ENCODE results near the gene CCDC33.

The CCDC33 gene

GRCh38 chr15:74270155-74270554 lies 34.0 kb downstream of the CCDC33 start:
- Histone ChIP-seq H3K36me3 (replicated peaks; ENCODE audit: insufficient read depth, low read length) (no peaks in the 10 kb centered on the region), H3K4me3 (ENCODE audit: low read length) (no peak overlapping the region), H2AFZ (ENCODE audit: low read length) (no peak overlapping the region), H3K79me2 (ENCODE audit: low read length) (no peaks in the 10 kb centered on the region), H3K4me2 (ENCODE audit: low read depth, low read length) (no peak overlapping the region), H4K20me1 (ENCODE audit: insufficient read depth, low read length) (no peaks in the 10 kb centered on the region), H3F3A (ENCODE audit: insufficient read depth, low read length) (no peaks in the 10 kb centered on the region), H3K4me1 (ENCODE audit: low read length) (no peaks in the 10 kb centered on the region), H3K27ac (ENCODE audit: low read length) (no peak overlapping the region), H3K9ac (ENCODE audit: low read length) (no peak overlapping the region), H3K27me3 (replicated peaks; ENCODE audit: insufficient read depth, low read length) (peaks cover 97% of the 10 kb centered on the region), H3K9me3 (replicated peaks; ENCODE audit: insufficient read depth, low read length) (no peaks in the 10 kb centered on the region), H3K9me2 (replicated peaks; ENCODE audit: insufficient read depth, low read length) (no peaks in the 10 kb centered on the region)
- TF ChIP-seq EZH2 (optimal IDR thresholded peaks at IDR 0.05; ENCODE audit: low read depth, low read length) (no peak), EZH2phosphoT487 (IDR thresholded peaks at IDR 0.05; ENCODE audit: low read length) (no peak), CTCF (IDR thresholded peaks at IDR 0.05; ENCODE audit: low read length) (no peak)
- DNase-seq, result no peak

- Histone ChIP-seq H3K79me2 (ENCODE audit: low read length) (no peaks in the 10 kb centered on the region), H2AFZ (ENCODE audit: low read length) (no peak overlapping the region), H3K4me1 (ENCODE audit: low read length) (no peaks in the 10 kb centered on the region), H3K9me2 (replicated peaks; ENCODE audit: insufficient read depth, low read length) (no peaks in the 10 kb centered on the region), H3K4me2 (ENCODE audit: low read depth, low read length) (no peak overlapping the region), H3K27ac (ENCODE audit: low read length) (no peak overlapping the region), H3K27me3 (replicated peaks; ENCODE audit: insufficient read depth, low read length) (peaks cover 100% of the 10 kb centered on the region), H3F3A (ENCODE audit: insufficient read depth, low read length) (no peaks in the 10 kb centered on the region), H3K4me3 (ENCODE audit: low read length) (no peak overlapping the region), H3K36me3 (replicated peaks; ENCODE audit: insufficient read depth, low read length) (no peaks in the 10 kb centered on the region), H3K9ac (ENCODE audit: low read length) (no peak overlapping the region), H4K20me1 (ENCODE audit: insufficient read depth, low read length) (no peaks in the 10 kb centered on the region), H3K9me3 (replicated peaks; ENCODE audit: insufficient read depth, low read length) (no peaks in the 10 kb centered on the region)
- no peak for TF ChIP-seq EZH2phosphoT487 (IDR thresholded peaks at IDR 0.05; ENCODE audit: low read length)
- no peak for DNase-seq
These were observed 34.9 kb downstream of the CCDC33 start for GRCh38 chr15:74270854-74271520.

- H3K4me2 ChIP-seq (ENCODE audit: low read depth, low read length), result no peak overlapping the region
- H3K36me3 ChIP-seq (replicated peaks; ENCODE audit: insufficient read depth, low read length), result no peaks in the 10 kb centered on the region
- peaks cover 100% of the 10 kb centered on the region for H3K27me3 ChIP-seq (replicated peaks; ENCODE audit: insufficient read depth, low read length)
- no peak overlapping the region for H3K9ac ChIP-seq (ENCODE audit: low read length)
- H3K27ac ChIP-seq (ENCODE audit: low read length), result no peak overlapping the region
- H2AFZ ChIP-seq (ENCODE audit: low read length), result no peak overlapping the region
- no peaks in the 10 kb centered on the region for H3K9me3 ChIP-seq (replicated peaks; ENCODE audit: insufficient read depth, low read length)
- no peak overlapping the region for H3K4me3 ChIP-seq (ENCODE audit: low read length)
- no peak for DNase-seq
- no peak for TF ChIP-seq EZH2 (optimal IDR thresholded peaks at IDR 0.05; ENCODE audit: low read depth, low read length)
- TF ChIP-seq CTCF (IDR thresholded peaks at IDR 0.05; ENCODE audit: low read length), result no peak
- TF ChIP-seq EZH2phosphoT487 (IDR thresholded peaks at IDR 0.05; ENCODE audit: low read length), result no peak
- H3K79me2 ChIP-seq (ENCODE audit: low read length), result no peaks in the 10 kb centered on the region
- H3F3A ChIP-seq (ENCODE audit: insufficient read depth, low read length), result no peaks in the 10 kb centered on the region
- H3K9me2 ChIP-seq (replicated peaks; ENCODE audit: insufficient read depth, low read length), result no peaks in the 10 kb centered on the region
- no peaks in the 10 kb centered on the region for H3K4me1 ChIP-seq (ENCODE audit: low read length)
- H4K20me1 ChIP-seq (ENCODE audit: insufficient read depth, low read length), result no peaks in the 10 kb centered on the region
These were observed 36.7 kb downstream of the CCDC33 start for GRCh38 chr15:74272812-74273211.

- no peak overlapping the region for H3K9ac ChIP-seq (ENCODE audit: low read length)
- DNase-seq, result no peak
These were observed 38.4 kb downstream of the CCDC33 start for GRCh38 chr15:74274470-74275038.

More at GRCh38 chr15:74274470-74275038, 38.4 kb downstream of the CCDC33 start:
- TF ChIP-seq EZH2 (optimal IDR thresholded peaks at IDR 0.05; ENCODE audit: low read depth, low read length) (no peak), EZH2phosphoT487 (IDR thresholded peaks at IDR 0.05; ENCODE audit: low read length) (no peak), CTCF (IDR thresholded peaks at IDR 0.05; ENCODE audit: low read length) (no peak)
- H3K36me3 ChIP-seq (replicated peaks; ENCODE audit: insufficient read depth, low read length), result no peaks in the 10 kb centered on the region
- peaks cover 98% of the 10 kb centered on the region for H3K27me3 ChIP-seq (replicated peaks; ENCODE audit: insufficient read depth, low read length)
- no peak overlapping the region for H3K4me2 ChIP-seq (ENCODE audit: low read depth, low read length)
- H3K9me3 ChIP-seq (replicated peaks; ENCODE audit: insufficient read depth, low read length), result no peaks in the 10 kb centered on the region
- H4K20me1 ChIP-seq (ENCODE audit: insufficient read depth, low read length), result no peaks in the 10 kb centered on the region
- no peaks in the 10 kb centered on the region for H3F3A ChIP-seq (ENCODE audit: insufficient read depth, low read length)
- no peak overlapping the region for H3K4me3 ChIP-seq (ENCODE audit: low read length)
- no peaks in the 10 kb centered on the region for H3K9me2 ChIP-seq (replicated peaks; ENCODE audit: insufficient read depth, low read length)
- H3K27ac ChIP-seq (ENCODE audit: low read length), result no peak overlapping the region
- no peaks in the 10 kb centered on the region for H3K79me2 ChIP-seq (ENCODE audit: low read length)
- H3K4me1 ChIP-seq (ENCODE audit: low read length), result no peaks in the 10 kb centered on the region
- H2AFZ ChIP-seq (ENCODE audit: low read length), result no peak overlapping the region
